Osteoblast (primary cell): ENCODE results near the gene PIP. TPM values are rescaled to one million over a fixed set of nuclear protein-coding genes. Genes with fewer than 3 reads are reported as not detected.
"Not testable (repeated sequence)": the region's sequence is repeated elsewhere in the genome, so short reads cannot be mapped to it uniquely, and the experiment has no call there.

Experiments used
- DNase-seq: peaks from one replicate; pipeline ENCODE4 v3.0.0; 2011; ENCODE audit warnings: low spot score, mixed read lengths; ENCODE audit not compliant: insufficient read length; ENCODE audit errors: missing footprints
- H2AFZ ChIP-seq: 2 replicates; pipeline ENCODE4 v1.6.0; 2011; ENCODE audit warnings: mild to moderate bottlenecking, low read length
- H3K27ac ChIP-seq: 2 replicates; pipeline ENCODE4 v1.5.1; 2011; ENCODE audit warnings: mild to moderate bottlenecking, low read depth, low read length, moderate library complexity
- H3K27me3 ChIP-seq: 2 replicates; pipeline ENCODE4 v1.6.0; 2012; ENCODE audit warnings: mild to moderate bottlenecking, control low read depth, inconsistent platforms, low read length, moderate library complexity; ENCODE audit not compliant: insufficient read depth
- H3K36me3 ChIP-seq: 2 replicates; pipeline ENCODE4 v1.5.1; 2011; ENCODE audit warnings: mild to moderate bottlenecking, low read length, control low read depth, moderate library complexity; ENCODE audit not compliant: insufficient read depth
- H3K4me1 ChIP-seq: 2 replicates; pipeline ENCODE4 v1.5.1; 2011; ENCODE audit warnings: mild to moderate bottlenecking, low read length, control low read depth, moderate library complexity; ENCODE audit not compliant: insufficient read depth
- H3K4me2 ChIP-seq: 2 replicates; pipeline ENCODE4 v1.6.0; 2011; ENCODE audit warnings: mild to moderate bottlenecking, low read length; ENCODE audit not compliant: insufficient read depth
- H3K4me3 ChIP-seq: fragments of 200-600 bp; sonication (generic); 3 replicates; pipeline ENCODE4 v1.5.1; 2012; ENCODE audit warnings: mild to moderate bottlenecking, low read length, inconsistent platforms; ENCODE audit not compliant: insufficient read depth
- H3K79me2 ChIP-seq: 2 replicates; pipeline ENCODE4 v1.6.0; 2012; ENCODE audit warnings: mild to moderate bottlenecking, low read length, control low read depth, inconsistent platforms; ENCODE audit not compliant: insufficient read depth
- H3K9me3 ChIP-seq: 2 replicates; pipeline ENCODE4 v1.5.1; 2011; ENCODE audit warnings: low read depth, low read length, control low read depth
- H4K20me1 ChIP-seq: 2 replicates; pipeline ENCODE4 v1.6.0; 2012; ENCODE audit warnings: mild to moderate bottlenecking, low read length, control low read depth; ENCODE audit not compliant: insufficient read depth
- CTCF ChIP-seq: IDR thresholded peaks from 2 replicates; pipeline ENCODE4 v1.5.1; 2011; ENCODE audit warnings: mild to moderate bottlenecking, low read depth, low read length, moderate library complexity; ENCODE audit errors: extremely low read depth
- total RNA-seq: library from RNA; depleted of rRNA; stranded (reverse); fragments of >200 nt; gene quantifications from 2 replicates; pipeline ENCODE4 v1.2.3, GENCODE V29; 2012

The PIP gene, protein sequence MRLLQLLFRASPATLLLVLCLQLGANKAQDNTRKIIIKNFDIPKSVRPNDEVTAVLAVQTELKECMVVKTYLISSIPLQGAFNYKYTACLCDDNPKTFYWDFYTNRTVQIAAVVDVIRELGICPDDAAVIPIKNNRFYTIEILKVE
- total RNA-seq = not detected in 2 replicates

DNA sequence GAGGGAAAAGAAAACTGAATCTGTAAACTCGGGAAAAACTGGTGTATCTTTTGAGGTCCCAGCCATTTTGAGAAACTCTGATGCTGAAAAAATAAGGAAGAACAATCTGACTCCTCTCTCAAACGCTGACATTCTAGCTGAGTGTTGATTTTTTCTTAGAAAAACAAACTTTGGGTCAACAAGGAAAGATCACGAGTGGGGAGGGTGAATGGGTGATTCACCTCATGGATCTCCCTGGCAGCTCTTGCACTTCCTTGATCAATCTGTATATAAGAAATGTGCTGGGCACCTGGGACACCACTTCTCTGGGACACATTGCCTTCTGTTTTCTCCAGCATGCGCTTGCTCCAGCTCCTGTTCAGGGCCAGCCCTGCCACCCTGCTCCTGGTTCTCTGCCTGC lies at the start of gene PIP:
Gene PIP (plus strand): TSS at position 297 of the 400 bp plus-strand sequence. CDS start 40 bp downstream, at position 337.
- no peak within 1 kb of the TSS for H3K27ac ChIP-seq
- H3K4me1 ChIP-seq = no peaks in the 10 kb centered on the region
- H3K27me3 ChIP-seq = no peaks in the 10 kb centered on the region
- no peaks in the 10 kb centered on the region for H3K36me3 ChIP-seq
- no peak within 1 kb of the TSS for H2AFZ ChIP-seq
- no peak within 1 kb of the TSS for H3K4me2 ChIP-seq
- no peaks in the 10 kb centered on the region for H4K20me1 ChIP-seq
- H3K4me3 ChIP-seq = no peak within 1 kb of the TSS
- no peak for DNase-seq
- no peaks in the 10 kb centered on the region for H3K9me3 ChIP-seq
- TF ChIP-seq CTCF = no peak
- H3K79me2 ChIP-seq = no peaks in the 10 kb centered on the region

DNA sequence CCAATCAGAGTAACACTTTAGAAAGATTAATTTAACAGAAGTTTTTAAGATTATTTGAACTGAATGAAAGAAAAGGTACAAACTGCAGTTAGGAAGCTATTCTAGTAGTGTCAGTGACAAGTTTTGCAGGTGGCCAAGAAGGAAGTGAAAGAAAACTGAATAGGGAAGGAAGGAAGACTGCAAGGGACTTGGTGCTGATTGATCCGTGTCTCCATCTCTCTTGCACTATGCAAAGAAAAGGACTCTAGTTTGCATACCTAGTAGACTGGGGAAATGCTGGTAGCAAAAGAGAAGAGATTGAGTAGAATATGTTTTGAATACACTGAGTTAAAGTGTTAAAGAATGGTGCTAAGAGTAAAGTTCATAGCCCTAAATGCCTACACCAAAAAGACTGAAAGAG lies 46.8 kb upstream of the PIP start:
- Histone ChIP-seq H2AFZ (no peak overlapping the region), H3K4me2 (no peak overlapping the region), H3K36me3 (no peaks in the 10 kb centered on the region), H3K4me3 (no peak overlapping the region), H4K20me1 (no peaks in the 10 kb centered on the region), H3K27ac (no peak overlapping the region), H3K9me3 (no peaks in the 10 kb centered on the region), H3K4me1 (no peaks in the 10 kb centered on the region), H3K79me2 (no peaks in the 10 kb centered on the region), H3K27me3 (no peaks in the 10 kb centered on the region)
- DNase-seq = no peak
- TF ChIP-seq CTCF = no peak

DNA sequence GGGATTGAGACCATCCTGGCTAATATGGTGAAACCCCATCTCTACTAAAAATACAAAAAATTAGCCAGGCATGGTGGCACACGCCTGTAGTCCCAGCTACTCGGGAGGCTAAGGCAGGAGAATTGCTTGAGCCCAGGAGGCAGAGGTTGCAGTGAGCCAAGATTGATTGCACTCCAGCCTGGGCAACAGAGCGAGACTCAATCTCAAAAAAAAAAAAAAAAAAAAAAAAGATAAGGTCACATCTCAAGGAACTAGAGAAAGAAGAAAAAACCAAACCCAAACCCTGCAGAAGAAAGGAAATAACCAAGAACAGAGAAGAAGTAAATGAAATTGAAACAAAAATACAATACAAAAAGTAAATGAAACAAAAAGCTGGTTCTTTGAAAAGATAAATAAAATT lies 46.3 kb upstream of the PIP start:
- H3K4me2 ChIP-seq, H3K9me3 ChIP-seq, H3K36me3 ChIP-seq: not testable (repeated sequence)

GRCh38 chr7:143088549-143089231 lies 43.2 kb upstream of the PIP start:
- H3K4me3 ChIP-seq, H4K20me1 ChIP-seq, H3K36me3 ChIP-seq, H3K79me2 ChIP-seq, H3K27ac ChIP-seq, H3K4me1 ChIP-seq, DNase-seq, H3K4me2 ChIP-seq, H3K9me3 ChIP-seq, H3K27me3 ChIP-seq, H2AFZ ChIP-seq: not testable (repeated sequence)

More for the DNA sequence above, 46.3 kb upstream of the PIP start:
- not testable (repeated sequence) for H3K27me3 ChIP-seq, H3K4me3 ChIP-seq, DNase-seq, H4K20me1 ChIP-seq, H3K79me2 ChIP-seq, H2AFZ ChIP-seq, H3K4me1 ChIP-seq, H3K27ac ChIP-seq

- H3K79me2 ChIP-seq = no peaks in the 10 kb centered on the region
- no peak overlapping the region for H2AFZ ChIP-seq
- no peak for TF ChIP-seq CTCF
- no peak overlapping the region for H3K4me3 ChIP-seq
- H3K27me3 ChIP-seq = no peaks in the 10 kb centered on the region
- no peak overlapping the region for H3K27ac ChIP-seq
- H3K4me1 ChIP-seq = no peaks in the 10 kb centered on the region
- H4K20me1 ChIP-seq = no peaks in the 10 kb centered on the region
- no peaks in the 10 kb centered on the region for H3K36me3 ChIP-seq
- H3K9me3 ChIP-seq = no peaks in the 10 kb centered on the region
- no peak overlapping the region for H3K4me2 ChIP-seq
- DNase-seq = no peak
Measured at GRCh38 chr7:143096146-143096545, 35.7 kb upstream of the PIP start.

- not testable (repeated sequence) for H2AFZ ChIP-seq, H3K36me3 ChIP-seq, H3K27ac ChIP-seq, H3K4me3 ChIP-seq, H4K20me1 ChIP-seq, H3K79me2 ChIP-seq, DNase-seq, H3K4me2 ChIP-seq, H3K27me3 ChIP-seq, H3K4me1 ChIP-seq, H3K9me3 ChIP-seq
Measured at GRCh38 chr7:143099579-143099978, 32.3 kb upstream of the PIP start.
